ENCODE results near the gene WIPI1.

Gene WIPI1

GRCh38 chr17:68456339-68457167 is 743 bp downstream of the WIPI1 start:
- TF ChIP-seq GATA1 (IDR thresholded peaks at IDR 0.05; ENCODE audit: low read depth, low read length) (no peak), POLR2A (IDR thresholded peaks at IDR 0.05; ENCODE audit: low read length) (no peak)
- DNase-seq, result peak; percentile 37 to 58

GRCh38 chr17:68455901-68456338 is 1.4 kb downstream of the WIPI1 start:
- peak in 1 of 2 experiments; percentile 37 for DNase-seq
- no peak for TF ChIP-seq POLR2A (IDR thresholded peaks at IDR 0.05; ENCODE audit: low read length)
- TF ChIP-seq GATA1 (IDR thresholded peaks at IDR 0.05; ENCODE audit: low read depth, low read length), result no peak

GRCh38 chr17:68453991-68454665 is 3.2 kb downstream of the WIPI1 start:
- no peak for TF ChIP-seq GATA1 (IDR thresholded peaks at IDR 0.05; ENCODE audit: low read depth, low read length)
- TF ChIP-seq POLR2A (IDR thresholded peaks at IDR 0.05; ENCODE audit: low read length), result no peak
- DNase-seq, result no peak

DNA sequence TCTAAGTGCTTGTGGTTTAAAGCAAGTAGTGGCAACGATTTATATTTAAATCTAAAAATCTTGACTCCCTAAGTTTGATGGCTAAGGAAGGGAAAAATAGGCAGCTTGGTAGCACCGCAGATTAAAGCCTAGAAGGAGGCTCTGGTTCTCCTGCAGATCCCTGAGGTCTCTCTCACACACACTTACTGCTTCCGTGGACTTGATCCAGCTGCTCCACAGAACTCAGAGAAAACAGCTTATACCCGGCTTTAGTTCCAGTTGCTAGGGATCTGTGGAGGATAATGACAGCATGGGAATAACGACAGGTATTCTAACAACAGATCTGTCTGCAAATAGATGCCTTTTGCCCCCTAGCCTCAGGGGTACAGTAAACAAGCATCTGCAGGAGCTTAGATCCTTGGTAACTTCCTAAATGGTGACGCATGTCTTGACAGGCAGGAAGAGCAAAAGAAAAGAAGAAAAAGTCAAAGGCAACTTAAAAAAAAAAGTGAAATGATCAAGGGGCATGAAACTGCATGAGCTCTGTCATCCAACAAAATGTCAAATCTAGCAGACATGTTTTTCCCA is 4.5 kb downstream of the WIPI1 start:
- TF ChIP-seq POLR2A (IDR thresholded peaks at IDR 0.05; ENCODE audit: low read length) (no peak), GATA1 (IDR thresholded peaks at IDR 0.05; ENCODE audit: low read depth, low read length) (no peak)
- DNase-seq, result no peak

DNA sequence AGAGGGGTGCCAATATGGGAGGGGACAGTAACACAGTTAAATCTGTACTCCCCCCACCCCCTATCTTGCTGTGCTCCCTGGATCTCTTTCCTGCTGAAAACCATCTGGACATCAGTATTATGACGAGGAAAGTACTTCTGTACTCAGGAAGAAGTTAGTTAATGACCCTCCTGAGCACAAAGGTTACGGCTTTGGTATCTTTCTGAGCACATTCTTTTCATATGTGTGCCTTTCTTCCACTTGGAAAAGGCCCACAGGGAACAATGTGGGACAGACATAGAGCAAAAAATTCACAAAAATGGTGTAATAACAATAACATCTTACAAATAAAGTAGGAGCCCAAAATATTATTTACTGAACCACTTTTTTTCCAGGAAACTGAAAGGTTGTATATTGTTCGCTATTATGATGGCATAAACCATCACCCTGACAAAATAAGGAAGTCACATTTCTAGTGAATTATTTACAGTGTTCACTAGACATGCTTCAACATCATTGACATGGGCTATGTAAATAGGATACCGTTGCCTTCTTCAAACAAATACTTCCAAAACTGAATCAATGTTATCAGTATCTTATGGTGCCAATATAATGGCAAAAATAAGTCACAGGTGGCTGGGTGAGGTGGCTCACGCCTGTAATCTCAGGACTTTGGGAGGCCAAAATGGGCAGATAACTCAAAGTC is 5.5 kb downstream of the WIPI1 start:
- DNase-seq, result no peak
- TF ChIP-seq POLR2A (IDR thresholded peaks at IDR 0.05; ENCODE audit: low read length), result no peak
- no peak for TF ChIP-seq GATA1 (IDR thresholded peaks at IDR 0.05; ENCODE audit: low read depth, low read length)

- DNase-seq, result no peak
- TF ChIP-seq GATA1 (IDR thresholded peaks at IDR 0.05; ENCODE audit: low read depth, low read length) (no peak), POLR2A (IDR thresholded peaks at IDR 0.05; ENCODE audit: low read length) (no peak)
Measured at GRCh38 chr17:68450801-68451200, 6.5 kb downstream of the WIPI1 start.

DNA sequence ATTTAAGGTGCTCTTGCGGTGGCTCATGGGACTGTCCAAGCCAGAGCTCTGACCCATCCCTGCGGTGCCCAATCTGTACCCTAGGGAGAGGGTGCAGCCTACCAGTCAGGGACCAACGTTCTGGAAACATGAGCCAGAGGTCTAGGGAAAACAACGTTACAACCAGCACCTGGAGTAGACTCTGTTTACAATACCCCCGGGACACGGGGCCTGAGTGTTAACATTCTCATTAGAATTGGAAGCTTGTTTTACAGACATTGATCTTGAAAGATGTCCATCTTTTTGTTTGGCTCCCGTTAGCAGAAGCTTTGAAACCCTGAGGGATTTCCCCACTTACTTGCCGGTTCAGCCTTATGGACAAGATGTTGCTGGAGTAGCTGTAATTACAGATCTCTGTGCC is 6.9 kb downstream of the WIPI1 start:
- DNase-seq, result no peak
- TF ChIP-seq POLR2A (IDR thresholded peaks at IDR 0.05; ENCODE audit: low read length) (no peak), GATA1 (IDR thresholded peaks at IDR 0.05; ENCODE audit: low read depth, low read length) (no peak)

GRCh38 chr17:68449021-68449739 is 8.1 kb downstream of the WIPI1 start:
- no peak for DNase-seq
- no peak for TF ChIP-seq GATA1 (IDR thresholded peaks at IDR 0.05; ENCODE audit: low read depth, low read length)
- no peak for TF ChIP-seq POLR2A (IDR thresholded peaks at IDR 0.05; ENCODE audit: low read length)

DNA sequence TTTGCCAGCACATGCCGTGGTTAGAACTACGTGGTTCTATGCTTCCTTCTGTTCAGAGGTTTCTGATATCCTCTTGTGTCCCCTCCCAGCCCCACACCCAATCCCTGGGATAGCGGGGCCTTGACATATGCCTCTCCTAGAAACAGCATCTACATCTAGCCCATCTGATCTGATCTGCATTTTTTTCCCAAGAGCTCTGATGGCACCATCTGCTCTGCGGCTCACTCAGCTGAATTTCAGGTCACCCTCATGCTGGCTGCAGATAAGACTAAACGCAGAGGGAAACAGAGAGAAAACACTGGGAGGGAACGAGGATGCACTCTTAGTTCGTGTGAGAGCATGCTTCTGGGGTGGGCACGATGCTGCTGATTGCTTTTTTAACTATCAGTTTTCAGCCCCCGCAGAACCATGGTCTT is 10.7 kb downstream of the WIPI1 start:
- TF ChIP-seq POLR2A (IDR thresholded peaks at IDR 0.05; ENCODE audit: low read length), result no peak
- TF ChIP-seq GATA1 (IDR thresholded peaks at IDR 0.05; ENCODE audit: low read depth, low read length), result peak; percentile 30

DNA sequence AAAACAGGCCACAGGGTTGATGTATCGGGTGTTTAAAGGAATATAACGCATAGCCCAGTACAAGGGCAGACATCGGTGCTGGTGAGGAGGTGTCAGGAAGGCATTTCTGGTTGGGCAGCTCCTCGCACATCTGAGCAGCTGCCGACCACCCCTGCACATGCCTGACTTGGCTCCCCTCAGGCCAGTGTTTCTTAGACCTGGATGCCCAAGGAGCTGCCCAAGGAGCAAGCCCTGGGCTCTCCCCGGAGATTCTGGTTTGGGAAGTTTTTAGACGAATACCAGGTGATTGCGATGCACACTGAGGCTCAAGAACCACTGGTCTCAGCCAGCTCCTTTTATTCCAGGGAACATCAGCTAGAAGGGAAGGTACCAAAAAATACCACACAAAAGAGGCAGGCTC is 11.6 kb downstream of the WIPI1 start:
- no peak for TF ChIP-seq GATA1 (IDR thresholded peaks at IDR 0.05; ENCODE audit: low read depth, low read length)
- TF ChIP-seq POLR2A (IDR thresholded peaks at IDR 0.05; ENCODE audit: low read length), result no peak
- DNase-seq, result no peak

More for the DNA sequence above, 10.7 kb downstream of the WIPI1 start:
- peak; percentile 77 to 87 for DNase-seq

GRCh38 chr17:68443972-68444464 is 13.3 kb downstream of the WIPI1 start:
- no peak for TF ChIP-seq POLR2A (IDR thresholded peaks at IDR 0.05; ENCODE audit: low read length)
- no peak for TF ChIP-seq GATA1 (IDR thresholded peaks at IDR 0.05; ENCODE audit: low read depth, low read length)

GRCh38 chr17:68441070-68441770 is 16.1 kb downstream of the WIPI1 start:
- TF ChIP-seq GATA1 (IDR thresholded peaks at IDR 0.05; ENCODE audit: low read depth, low read length), result no peak

More at GRCh38 chr17:68443972-68444464, 13.3 kb downstream of the WIPI1 start:
- no peak for DNase-seq

More at GRCh38 chr17:68441070-68441770, 16.1 kb downstream of the WIPI1 start:
- DNase-seq, result peak; percentile 32 to 43
